ENCODE results near the gene MEGF11. TPM values are rescaled to one million over a fixed set of nuclear protein-coding genes. Genes with fewer than 3 reads are reported as not detected.

MEGF11 gene
- total RNA-seq = under 1 TPM in 1 of 5 donors, not detected in 4; 0.92 TPM
- polyA plus RNA-seq = under 1 TPM; 0.05 to 0.15 (median 0.12) TPM
- long read RNA-seq, donor 1 = 0 reads
- long read RNA-seq, donor 2 = 0 reads
- long read RNA-seq, donor 3 = 0 reads
- long read RNA-seq, donor 4 = 0 reads
- long read RNA-seq, donor 5 = 0 reads
- long read RNA-seq, donor 6 = 0 reads
- long read RNA-seq, donor 7 = 0 reads
- long read RNA-seq, donor 8 = 0 reads
- long read RNA-seq, donor 9 = 0 reads
- long read RNA-seq, donor 10 = 0 reads

DNA sequence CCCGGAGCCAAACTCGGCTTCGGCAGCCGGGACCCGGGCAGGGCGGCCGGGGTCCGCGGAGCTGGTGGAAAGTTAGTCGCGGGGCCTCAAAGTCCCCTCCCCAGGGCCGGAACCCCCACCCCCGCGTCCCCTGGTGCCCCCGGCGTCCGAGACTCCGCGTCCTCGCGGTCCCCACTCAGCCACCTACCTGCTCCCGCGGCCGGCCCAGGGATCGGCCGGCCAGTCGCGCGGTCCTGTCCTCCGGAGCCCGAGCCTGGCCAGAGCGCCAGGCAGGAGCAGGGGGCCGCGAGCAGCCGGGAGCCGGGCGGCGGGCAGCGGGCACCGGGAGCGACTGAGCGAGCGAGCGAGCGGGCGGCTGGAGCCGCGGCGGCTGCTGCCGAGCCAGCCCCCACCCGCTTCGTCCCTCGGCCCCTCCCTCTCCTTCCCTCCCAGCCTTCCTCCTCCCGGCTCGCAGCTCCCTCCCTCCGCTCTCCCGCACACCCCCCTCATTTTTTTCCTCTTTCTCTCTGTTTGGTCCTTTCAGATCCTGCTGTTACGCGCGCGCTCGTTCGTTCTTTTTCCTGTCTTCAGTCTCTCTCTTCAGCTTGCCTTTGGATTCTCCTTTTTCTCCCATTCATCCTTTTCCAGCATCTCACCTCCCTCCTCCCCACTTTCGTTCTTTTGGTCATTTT lies at the start of gene MEGF11:
MEGF11 (minus strand) TSS at position 333 of the 671 bp plus-strand sequence. CDS start 125,347 bp downstream, outside the sequence.
- Histone ChIP-seq H3K36me3 (no peaks in the 10 kb centered on the region), H3K4me1 (peaks cover 26 to 35% (median 32%) of the 10 kb centered on the region in 4 donors), H3K27ac (no peak within 1 kb of the TSS), H3K9me3 (no peaks in the 10 kb centered on the region), H3K4me3 (peak within 1 kb of the TSS; percentile 51 to 79 (median 56)), H3K27me3 (peaks cover 6 to 86% (median 53%) of the 10 kb centered on the region in 3 donors)
- intact Hi-C loops (cut with DNase I; ENCODE audit: low total_unique reads) = no loop called here
- DNase-seq = peak in 1 of 2 donors; percentile 73
- WGBS, 5 donors = 0 to 1% (median 0%) methylated on average over 21 to 64 of the region's 64 CpGs
- TF ChIP-seq EP300 (IDR thresholded peaks at IDR 0.05) (no peak), POLR2A (IDR thresholded peaks at IDR 0.05) (no peak), POLR2AphosphoS5 (IDR thresholded peaks at IDR 0.05) (no peak)
- TF ChIP-seq, protein P1, sequence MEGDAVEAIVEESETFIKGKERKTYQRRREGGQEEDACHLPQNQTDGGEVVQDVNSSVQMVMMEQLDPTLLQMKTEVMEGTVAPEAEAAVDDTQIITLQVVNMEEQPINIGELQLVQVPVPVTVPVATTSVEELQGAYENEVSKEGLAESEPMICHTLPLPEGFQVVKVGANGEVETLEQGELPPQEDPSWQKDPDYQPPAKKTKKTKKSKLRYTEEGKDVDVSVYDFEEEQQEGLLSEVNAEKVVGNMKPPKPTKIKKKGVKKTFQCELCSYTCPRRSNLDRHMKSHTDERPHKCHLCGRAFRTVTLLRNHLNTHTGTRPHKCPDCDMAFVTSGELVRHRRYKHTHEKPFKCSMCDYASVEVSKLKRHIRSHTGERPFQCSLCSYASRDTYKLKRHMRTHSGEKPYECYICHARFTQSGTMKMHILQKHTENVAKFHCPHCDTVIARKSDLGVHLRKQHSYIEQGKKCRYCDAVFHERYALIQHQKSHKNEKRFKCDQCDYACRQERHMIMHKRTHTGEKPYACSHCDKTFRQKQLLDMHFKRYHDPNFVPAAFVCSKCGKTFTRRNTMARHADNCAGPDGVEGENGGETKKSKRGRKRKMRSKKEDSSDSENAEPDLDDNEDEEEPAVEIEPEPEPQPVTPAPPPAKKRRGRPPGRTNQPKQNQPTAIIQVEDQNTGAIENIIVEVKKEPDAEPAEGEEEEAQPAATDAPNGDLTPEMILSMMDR (IDR thresholded peaks at IDR 0.05) = no peak

DNA sequence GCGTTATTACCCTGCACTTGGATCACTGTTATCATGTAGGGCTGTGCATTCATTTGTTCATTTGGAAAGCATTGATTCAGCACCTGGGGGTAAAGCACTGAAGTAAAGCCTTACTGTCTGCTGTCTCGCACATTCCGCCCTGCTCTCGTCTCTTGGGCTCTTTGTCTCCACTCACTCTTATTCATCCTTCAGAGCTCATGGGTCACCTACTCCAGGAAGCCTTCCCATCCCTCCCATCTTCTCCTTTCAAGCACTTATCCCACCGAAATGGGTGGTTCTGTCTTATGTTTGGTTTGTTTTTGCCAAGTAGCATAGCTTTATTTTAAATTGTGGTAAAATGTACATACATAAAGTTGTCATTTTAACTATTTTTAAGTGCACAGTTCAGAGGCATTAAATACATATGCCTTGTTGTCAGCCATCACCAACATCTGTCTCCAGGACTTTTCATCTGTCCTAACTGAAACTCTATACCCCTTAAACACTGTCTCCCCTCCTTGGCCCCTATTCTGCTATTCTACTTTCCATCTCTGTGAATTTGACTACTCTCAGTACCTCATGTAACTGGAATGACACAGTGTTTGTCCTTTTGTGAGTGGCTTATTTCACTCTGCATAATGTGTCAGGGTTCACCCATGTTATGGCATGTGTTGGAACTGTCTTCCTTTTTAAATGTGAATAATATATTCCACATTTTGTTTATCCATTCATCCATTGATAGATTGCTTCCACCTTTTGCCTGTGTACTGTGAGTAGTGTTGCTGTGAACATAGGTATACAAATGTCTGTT lies 49.1 kb upstream of the MEGF11 start:
- peaks cover 4 to 63% (median 56%) of the 10 kb centered on the region in 4 donors for H3K36me3 ChIP-seq
- TF ChIP-seq, protein P1 (IDR thresholded peaks at IDR 0.05) = no peak
- TF ChIP-seq POLR2AphosphoS5 (IDR thresholded peaks at IDR 0.05) = no peak
- H3K4me3 ChIP-seq = no peak overlapping the region
- DNase-seq = no peak
- H3K27ac ChIP-seq = no peak overlapping the region
- intact Hi-C loops (cut with DNase I; ENCODE audit: low total_unique reads) = no loop called here
- H3K4me1 ChIP-seq = peaks cover 0 to 3% (median 0%) of the 10 kb centered on the region in 4 donors
- WGBS, 5 donors = 90 to 95% (median 93%) methylated on average over 5 of the region's 5 CpGs
- no peaks in the 10 kb centered on the region for H3K9me3 ChIP-seq
- no peaks in the 10 kb centered on the region for H3K27me3 ChIP-seq

DNA sequence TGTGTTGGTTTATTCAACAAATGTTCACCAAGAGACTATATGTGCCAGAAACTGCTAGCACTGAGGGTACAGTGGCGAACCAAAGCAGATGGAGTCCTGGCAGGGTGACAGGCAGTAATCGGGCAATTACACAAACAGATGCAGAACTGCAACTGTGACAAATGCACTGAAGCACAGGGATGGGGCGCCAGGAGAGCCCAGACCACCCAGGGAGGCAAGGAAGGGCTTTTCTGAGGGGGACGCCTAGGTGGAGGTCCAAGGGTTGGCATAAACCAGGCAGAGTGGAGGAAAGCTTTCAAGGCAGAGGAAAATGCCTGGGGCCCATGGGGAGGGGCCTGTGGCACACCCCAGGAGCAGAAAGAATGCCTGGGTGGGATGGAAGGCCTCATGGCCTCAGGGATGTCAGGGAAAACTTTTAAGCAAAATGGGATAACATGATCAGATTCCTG lies 45.3 kb upstream of the MEGF11 start:
- intact Hi-C loops (cut with DNase I; ENCODE audit: low total_unique reads) = no loop called here
- Histone ChIP-seq H3K36me3 (peaks cover 0 to 38% (median 32%) of the 10 kb centered on the region in 4 donors), H3K27me3 (no peaks in the 10 kb centered on the region), H3K27ac (no peak overlapping the region), H3K4me1 (peaks cover 8 to 29% (median 19%) of the 10 kb centered on the region in 4 donors), H3K9me3 (no peaks in the 10 kb centered on the region), H3K4me3 (no peak overlapping the region)
- 70 to 82% (median 76%) methylated on average over 4 of the region's 4 CpGs for WGBS, 5 donors
- no peak for TF ChIP-seq POLR2AphosphoS5 (IDR thresholded peaks at IDR 0.05)
- peak in 1 of 2 donors; percentile 45 for DNase-seq

DNA sequence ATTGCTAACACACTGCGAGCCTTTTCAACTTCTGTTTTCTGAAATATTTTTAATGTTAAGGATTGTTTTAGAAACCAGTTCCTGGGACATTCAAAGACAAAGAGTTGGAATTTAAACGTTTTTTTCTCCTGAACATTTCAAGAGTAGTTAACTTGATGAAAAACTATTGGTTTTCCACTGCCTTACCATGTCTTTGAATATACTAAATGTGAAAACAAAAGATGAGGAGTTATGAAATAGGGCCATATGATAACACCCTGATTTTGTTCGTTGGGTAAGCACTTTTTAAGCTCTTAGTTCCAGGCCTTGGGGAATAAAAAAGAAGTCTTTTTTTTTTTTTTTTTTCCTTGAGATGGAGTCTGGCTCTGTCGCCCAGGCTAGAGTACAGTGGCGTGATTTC lies 42.6 kb upstream of the MEGF11 start:
- 64 to 77% (median 69%) methylated on average over 5 of the region's 5 CpGs for WGBS, 5 donors
- Histone ChIP-seq H3K27ac (no peak overlapping the region), H3K4me3 (no peak overlapping the region), H3K36me3 (peaks cover 0 to 20% (median 17%) of the 10 kb centered on the region in 4 donors), H3K4me1 (peaks cover 12 to 43% (median 30%) of the 10 kb centered on the region in 4 donors), H3K27me3 (no peaks in the 10 kb centered on the region), H3K9me3 (no peaks in the 10 kb centered on the region)
- intact Hi-C loops (cut with DNase I; ENCODE audit: low total_unique reads) = no loop called here
- TF ChIP-seq POLR2AphosphoS5 (IDR thresholded peaks at IDR 0.05) = no peak
- TF ChIP-seq EP300 (IDR thresholded peaks at IDR 0.05) = no peak
- TF ChIP-seq POLR2A (IDR thresholded peaks at IDR 0.05) = no peak
- TF ChIP-seq, protein P1 (IDR thresholded peaks at IDR 0.05) = no peak
- no peak for DNase-seq
